Activated CD4-positive, alpha-beta memory T cell treated with anti-CD3 and anti-CD28 coated beads, Interleukin-2, amount 10 ng/mL, durations not matched to agents 7 days and 5 days (primary cell): ENCODE results near the gene C10orf53. TPM values are rescaled to one million over a fixed set of nuclear protein-coding genes. Genes with fewer than 3 reads are reported as not detected.

Source experiments
- total RNA-seq, 2 experiments: library from RNA; stranded (reverse); gene quantifications; one replicate each; pipeline ENCODE4 v1.2.3, GENCODE V29; 2021

The C10orf53 gene
- total RNA-seq, 2 experiments from 2014 or later: not detected

Other genes with a start within 250 kb of the C10orf53 start
- gene ERCC6, start 140.5 kb upstream of the C10orf53 start, total RNA-seq: 10 to 100 TPM; 24.9 to 29.2 TPM
- gene SLC18A3, start 69.3 kb upstream of the C10orf53 start, total RNA-seq: not detected
- not detected for gene CHAT, start 65.6 kb upstream of the C10orf53 start, total RNA-seq
- not detected for gene OGDHL, start 82.7 kb downstream of the C10orf53 start, total RNA-seq